ENCODE measurements around the gene INPP5A. TPM values are rescaled to one million over a fixed set of nuclear protein-coding genes. Genes with fewer than 3 reads are reported as not detected.

Gene INPP5A
- polyA plus RNA-seq, 3 donors = 7.4 to 25.0 (median 17.5) TPM

GRCh38 chr10:132528064-132528691 is 9.4 kb upstream of the INPP5A start:
- 38 to 45% (median 43%) methylated on average over 11 of the region's 11 CpGs for WGBS, 3 donors
- H3K27ac ChIP-seq (ENCODE audit: low read depth, low read length) = no peak overlapping the region

GRCh38 chr10:132532179-132532578 is 5.4 kb upstream of the INPP5A start:
- WGBS, 3 donors = 95 to 97% (median 96%) methylated on average over 6 of the region's 6 CpGs
- no peak overlapping the region for H3K27ac ChIP-seq (ENCODE audit: low read depth, low read length)

DNA sequence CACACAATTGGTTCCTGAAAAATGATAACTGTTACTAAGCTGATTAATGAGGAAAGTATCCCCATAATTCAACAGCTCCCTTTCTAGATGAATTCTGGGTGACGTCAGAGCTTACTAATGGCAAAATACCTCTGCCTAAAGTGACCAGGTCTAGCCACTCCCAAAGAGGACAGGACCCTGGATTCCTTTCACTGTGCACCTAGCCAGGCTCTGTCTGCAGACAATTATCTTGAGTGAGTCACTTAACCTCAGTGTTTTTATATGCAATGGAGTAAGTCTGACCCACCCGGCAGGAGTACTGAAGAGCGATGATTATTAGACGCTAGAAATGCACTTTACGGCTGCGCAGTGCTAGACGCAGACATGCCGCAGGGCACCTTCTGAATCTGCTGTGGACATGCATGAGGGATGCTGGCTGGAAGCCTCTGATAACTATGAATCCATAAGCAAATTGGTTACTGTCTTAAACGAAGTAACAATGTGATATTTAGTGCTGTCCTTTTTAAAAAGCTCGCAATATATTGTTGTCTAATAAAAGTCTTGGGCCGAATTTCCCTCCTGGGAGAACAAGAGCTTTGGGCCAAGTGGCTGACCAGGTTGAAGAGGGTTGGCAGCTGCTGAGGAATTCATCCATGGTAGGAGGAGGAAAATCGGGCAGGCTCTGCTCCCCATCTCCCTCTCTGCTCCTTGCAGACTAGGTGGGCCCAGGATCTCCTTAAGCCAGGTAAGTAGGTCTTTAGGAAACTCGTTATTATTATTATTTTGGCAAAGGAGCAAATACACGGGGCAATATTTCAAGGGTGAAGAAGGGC is 4.6 kb upstream of the INPP5A start:
- WGBS, 3 donors = 85 to 90% (median 88%) methylated on average over 14 of the region's 14 CpGs
- H3K27ac ChIP-seq (ENCODE audit: low read depth, low read length) = no peak overlapping the region

GRCh38 chr10:132533571-132534260 is 3.9 kb upstream of the INPP5A start:
- 90 to 92% (median 91%) methylated on average over 12 of the region's 12 CpGs for WGBS, 3 donors
- no peak overlapping the region for H3K27ac ChIP-seq (ENCODE audit: low read depth, low read length)

DNA sequence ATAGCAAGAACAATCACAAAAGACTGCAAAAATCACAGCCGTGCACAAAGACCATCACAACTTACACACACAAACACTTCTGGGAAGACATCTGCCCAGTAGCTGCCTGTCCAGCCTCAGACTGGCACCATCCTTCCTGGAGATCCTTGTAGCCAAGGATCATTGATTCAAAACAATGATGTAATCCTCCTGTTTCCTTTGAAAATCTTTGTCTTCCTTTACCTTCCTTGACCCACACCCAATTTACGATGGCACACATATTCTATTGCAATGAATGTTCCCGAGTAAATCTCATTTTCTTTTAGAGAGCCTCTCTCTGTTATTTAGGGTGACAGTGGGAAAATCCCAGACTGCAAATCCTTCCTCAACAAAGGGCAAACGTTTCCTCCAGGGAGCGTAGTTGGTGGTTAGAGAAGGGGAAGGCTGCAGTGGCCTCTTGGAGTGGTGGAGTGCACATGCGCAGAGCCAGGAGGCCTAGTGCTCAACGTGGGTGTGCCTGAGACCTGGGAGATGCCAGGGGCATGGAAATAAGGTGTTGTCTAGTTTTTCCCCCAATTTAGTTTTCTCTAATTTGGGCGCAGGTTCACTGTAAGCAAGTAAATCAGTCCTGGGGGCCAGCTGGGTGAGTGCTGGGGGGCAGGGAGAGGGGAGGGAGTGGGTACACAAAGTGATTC is 3.1 kb upstream of the INPP5A start:
- 72 to 79% (median 73%) methylated on average over 8 of the region's 8 CpGs for WGBS, 3 donors
- H3K27ac ChIP-seq (ENCODE audit: low read depth, low read length) = no peak overlapping the region

- H3K27ac ChIP-seq (ENCODE audit: low read depth, low read length) = no peak overlapping the region
- WGBS, 3 donors = 90 to 93% (median 92%) methylated on average over 18 of the region's 18 CpGs
Observed at GRCh38 chr10:132535065-132535651, 2.4 kb upstream of the INPP5A start.

GRCh38 chr10:132536241-132536876 is 1.2 kb upstream of the INPP5A start:
- 35 to 50% (median 48%) methylated on average over 21 of the region's 21 CpGs for WGBS, 3 donors
- no peak overlapping the region for H3K27ac ChIP-seq (ENCODE audit: low read depth, low read length)

DNA sequence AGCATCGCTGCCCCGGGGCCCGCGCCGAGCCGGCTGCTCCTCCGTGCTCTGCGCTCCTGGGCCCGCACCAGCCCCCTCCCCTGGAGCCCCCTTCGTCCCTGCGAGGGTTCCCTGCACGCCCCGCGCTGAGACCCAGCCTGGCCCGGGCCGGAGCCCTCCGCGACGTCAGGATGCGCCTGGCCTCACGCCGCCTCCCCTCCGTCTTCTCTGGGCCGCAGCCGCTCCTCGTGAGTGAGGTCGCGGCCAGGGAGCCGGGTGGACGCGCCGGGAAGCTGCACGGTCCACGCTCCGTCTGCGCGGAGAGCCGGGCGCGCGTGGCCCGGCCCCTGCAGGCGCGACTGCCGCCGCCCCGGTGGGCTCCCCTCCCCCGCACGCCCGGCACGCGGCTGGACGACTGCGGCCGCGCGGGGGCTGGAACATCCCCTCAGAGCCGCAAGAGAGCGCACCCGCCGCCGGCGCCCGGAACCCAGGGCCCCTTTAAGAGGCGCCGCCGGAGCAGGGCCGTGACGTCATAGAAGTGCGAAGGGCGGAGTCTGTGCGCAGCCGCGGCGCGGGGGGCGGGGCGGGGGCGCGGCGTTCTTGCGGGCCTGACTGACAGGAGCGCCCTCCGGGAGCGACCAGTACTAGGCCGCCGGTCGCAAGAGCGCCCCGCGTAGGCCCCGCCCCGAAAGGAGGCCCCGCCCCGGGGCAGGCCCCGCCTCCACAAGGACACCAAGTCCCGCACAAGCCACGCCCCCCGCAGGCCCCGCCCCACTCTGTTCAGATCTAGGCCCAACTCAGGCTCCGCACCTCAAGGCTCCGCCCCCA is 507 bp upstream of the INPP5A start:
- 0 to 1% (median 1%) methylated on average over 37 to 102 of the region's 102 CpGs for WGBS, 3 donors
- H3K27ac ChIP-seq (ENCODE audit: low read depth, low read length) = peak overlapping the region; percentile 31

DNA sequence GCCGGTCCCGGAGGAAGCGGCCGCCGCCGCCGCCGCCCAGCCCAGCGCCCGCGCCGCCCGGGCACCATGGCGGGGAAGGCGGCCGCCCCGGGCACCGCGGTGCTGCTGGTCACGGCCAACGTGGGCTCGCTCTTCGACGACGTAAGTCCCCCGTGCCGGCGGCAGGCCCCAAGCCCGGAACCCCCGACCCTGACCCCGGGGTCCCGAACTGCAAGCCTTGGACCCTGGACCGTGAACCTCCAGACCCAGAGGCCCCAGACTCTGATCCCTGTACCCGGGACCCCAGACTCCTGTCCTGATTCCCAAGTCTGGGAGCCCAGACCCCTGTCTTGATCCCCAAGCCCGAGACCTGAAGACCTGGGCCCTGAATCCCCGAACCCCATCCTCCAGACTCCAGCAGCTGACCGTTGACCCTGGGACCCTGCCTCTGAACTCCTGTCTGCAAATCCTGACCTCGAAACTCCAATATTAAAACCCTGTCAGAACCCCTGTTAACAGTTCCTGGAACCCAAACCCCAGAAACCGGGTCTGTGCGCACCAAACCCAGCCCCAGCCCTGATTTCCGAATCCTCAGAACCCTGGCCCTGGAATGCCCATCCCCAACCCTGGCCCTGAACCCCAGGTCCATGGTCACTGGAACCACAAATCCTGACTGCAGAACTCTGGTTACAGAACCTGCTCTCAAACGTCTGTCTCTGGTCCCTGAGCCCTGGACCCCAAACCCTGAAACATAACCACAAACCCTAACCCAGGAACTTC is 623 bp downstream of the INPP5A start:
- 7 to 10% (median 8%) methylated on average over 30 to 42 of the region's 42 CpGs for WGBS, 3 donors
- peak overlapping the region; percentile 12 for H3K27ac ChIP-seq (ENCODE audit: low read depth, low read length)

DNA sequence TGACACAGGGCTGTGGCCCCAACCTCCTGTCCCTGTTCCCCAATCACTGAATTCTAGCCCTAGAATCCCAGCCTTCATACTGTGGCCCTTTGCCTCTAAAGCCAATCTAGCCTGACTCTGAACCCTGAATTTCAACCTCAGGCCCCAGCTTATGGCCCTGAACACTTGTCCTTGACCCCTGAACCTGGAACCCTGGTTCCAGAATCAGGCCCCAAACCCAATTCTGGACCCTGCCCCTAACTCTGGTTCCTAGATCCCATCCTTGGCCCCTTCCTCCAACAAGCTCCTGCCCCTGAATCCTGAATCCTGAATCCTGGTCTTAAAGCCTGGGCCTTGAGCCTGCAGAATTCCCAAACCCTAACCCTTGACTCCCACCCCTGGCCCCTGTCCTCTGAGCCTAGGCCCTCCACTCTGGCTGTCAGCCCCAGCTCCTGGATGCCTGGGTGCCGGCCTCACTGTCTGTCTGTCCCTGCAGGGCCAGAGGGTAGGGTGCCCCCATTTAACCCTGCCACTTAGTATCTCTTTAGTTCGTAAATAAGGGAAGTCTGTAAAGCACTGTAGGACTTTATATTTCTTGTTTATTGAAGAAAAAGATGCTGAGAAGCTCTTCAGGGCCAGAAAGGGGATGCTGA is 1.3 kb downstream of the INPP5A start:
- WGBS, 3 donors = 43 to 57% (median 54%) methylated on average over 2 of the region's 2 CpGs
- H3K27ac ChIP-seq (ENCODE audit: low read depth, low read length) = no peak overlapping the region

DNA sequence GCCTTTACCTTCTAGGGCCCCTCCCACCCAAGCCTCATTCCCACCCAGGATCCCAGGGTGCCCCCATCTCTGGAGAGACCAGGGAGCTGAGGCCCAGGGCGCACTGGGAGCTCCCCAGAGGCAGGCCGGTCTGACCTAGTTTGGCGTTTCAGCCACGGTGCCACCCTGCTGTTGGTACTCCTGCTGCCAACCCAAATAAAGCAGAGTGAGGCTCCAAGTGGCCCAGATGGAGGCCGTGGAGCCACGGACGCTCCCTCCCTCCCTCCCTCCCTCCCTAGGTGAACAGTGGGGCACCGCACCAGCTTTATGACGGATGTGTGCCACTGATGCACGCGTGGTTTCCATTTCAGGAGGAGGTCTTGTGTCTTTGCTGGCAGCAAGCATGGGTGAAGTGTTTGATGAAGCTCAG is 1.8 kb downstream of the INPP5A start:
- WGBS, 3 donors = 19 to 50% (median 46%) methylated on average over 10 to 11 of the region's 11 CpGs
- no peak overlapping the region for H3K27ac ChIP-seq (ENCODE audit: low read depth, low read length)

- no peak overlapping the region for H3K27ac ChIP-seq (ENCODE audit: low read depth, low read length)
- WGBS, 3 donors = 30 to 31% (median 31%) methylated on average over 5 of the region's 5 CpGs
Observed at GRCh38 chr10:132539894-132540293, 2.3 kb downstream of the INPP5A start.

GRCh38 chr10:132540456-132540855 is 2.9 kb downstream of the INPP5A start:
- 17 to 24% (median 17%) methylated on average over 12 of the region's 12 CpGs for WGBS, 3 donors
- H3K27ac ChIP-seq (ENCODE audit: low read depth, low read length) = no peak overlapping the region

DNA sequence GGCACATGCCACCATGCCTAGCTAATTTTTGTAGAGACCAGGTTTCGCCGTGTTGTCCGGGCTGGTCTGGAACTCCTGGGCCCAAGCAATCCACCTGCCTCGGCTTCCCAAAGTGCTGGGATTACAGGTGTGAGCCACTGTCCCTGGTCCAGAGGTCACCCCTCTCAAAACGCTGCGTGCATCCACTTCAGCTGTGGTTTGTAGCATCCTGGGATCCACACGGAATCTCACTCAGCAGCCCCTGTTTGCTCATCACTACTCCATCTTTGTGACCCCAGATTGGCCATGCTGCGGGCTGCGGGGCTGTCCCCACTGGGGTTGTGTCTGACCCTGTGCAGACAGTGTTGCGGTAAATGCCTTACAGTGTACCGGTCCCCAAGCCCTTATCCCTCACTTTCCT is 3.5 kb downstream of the INPP5A start:
- H3K27ac ChIP-seq (ENCODE audit: low read depth, low read length) = no peak overlapping the region

DNA sequence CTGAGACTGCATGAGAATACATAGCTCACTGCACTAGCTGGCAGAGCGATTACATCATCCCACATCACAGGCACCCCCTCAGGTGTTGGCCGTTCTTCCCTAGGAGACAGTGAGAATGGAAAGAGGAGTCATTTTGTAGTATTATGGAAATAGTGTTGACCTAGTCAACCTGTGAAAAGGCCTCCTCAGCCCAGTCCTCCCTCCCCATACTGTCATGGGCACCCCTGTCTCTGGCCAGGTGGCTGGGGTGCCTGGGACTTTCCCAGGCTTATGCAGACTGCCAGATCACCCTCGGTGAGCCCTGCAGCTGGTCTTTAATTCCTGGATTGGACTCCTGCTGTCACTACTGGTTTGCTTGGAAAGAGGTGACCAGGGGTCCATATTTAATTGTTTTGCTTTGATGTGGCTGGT is 4.0 kb downstream of the INPP5A start:
- WGBS, 3 donors = 65 to 67% (median 65%) methylated on average over 3 of the region's 3 CpGs
- no peak overlapping the region for H3K27ac ChIP-seq (ENCODE audit: low read depth, low read length)

More for the DNA sequence above, 3.5 kb downstream of the INPP5A start:
- WGBS, 3 donors = 86 to 94% (median 89%) methylated on average over 11 of the region's 11 CpGs

DNA sequence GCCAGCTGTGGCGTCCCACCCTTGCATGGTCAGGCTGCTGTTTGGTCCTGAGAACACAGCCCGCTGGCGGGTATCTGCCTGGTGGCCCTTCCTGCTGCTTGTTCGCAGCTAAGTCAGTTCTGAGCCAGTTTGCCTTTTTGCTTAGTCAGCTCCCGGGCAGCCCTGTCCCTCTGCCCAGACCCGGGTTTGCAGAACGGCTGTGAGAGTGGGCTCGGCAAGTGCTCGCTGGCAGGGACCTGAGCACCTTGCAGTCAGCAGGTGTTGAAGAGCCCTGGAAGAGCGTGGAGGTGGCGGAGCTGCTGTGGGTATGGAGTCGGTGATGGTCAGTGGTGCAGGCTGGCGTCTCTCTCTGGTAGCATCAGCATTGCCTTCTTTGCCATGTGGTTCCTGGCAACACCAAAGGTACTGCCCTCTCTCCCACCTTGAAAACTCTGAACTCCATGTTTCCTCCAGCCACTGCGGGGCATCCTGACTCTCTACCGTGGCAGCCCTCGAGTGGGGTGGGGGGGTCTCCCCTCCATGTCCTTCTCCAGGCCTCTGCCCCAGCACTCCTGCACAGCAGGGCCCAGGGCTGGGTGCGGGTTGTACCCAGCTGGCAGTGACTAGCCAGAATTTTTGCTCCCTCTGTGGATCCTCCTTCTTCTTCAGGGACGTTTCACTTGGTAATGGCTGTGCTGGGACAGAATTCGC is 4.6 kb downstream of the INPP5A start:
- no peak overlapping the region for H3K27ac ChIP-seq (ENCODE audit: low read depth, low read length)
- WGBS, 3 donors = 78 to 83% (median 82%) methylated on average over 19 of the region's 19 CpGs
